ENCODE results near the gene CLIC6. TPM values are rescaled to one million over a fixed set of nuclear protein-coding genes. Genes with fewer than 3 reads are reported as not detected.

Gene CLIC6
- total RNA-seq, 4 donors from 2014 or later, result 0.37 to 6.2 (median 1.6) TPM

GRCh38 chr21:34630536-34631143, 38.2 kb upstream of the CLIC6 start:
- no peak for ATAC-seq (ENCODE audit: low FRiP score)
- no peak for TF ChIP-seq CTCF (IDR thresholded peaks at IDR 0.05)
- DNase-seq (ENCODE audit: low spot score), result no peak

GRCh38 chr21:34632498-34632897, 36.3 kb upstream of the CLIC6 start:
- no peak for DNase-seq (ENCODE audit: low spot score)
- no peak for ATAC-seq (ENCODE audit: low FRiP score)
- no peak for TF ChIP-seq CTCF (IDR thresholded peaks at IDR 0.05)

GRCh38 chr21:34635307-34635706, 33.5 kb upstream of the CLIC6 start:
- DNase-seq (ENCODE audit: low spot score), result no peak
- ATAC-seq (ENCODE audit: low FRiP score), result no peak
- no peak for TF ChIP-seq CTCF (IDR thresholded peaks at IDR 0.05)

GRCh38 chr21:34636961-34637360, 31.8 kb upstream of the CLIC6 start:
- no peak for TF ChIP-seq CTCF (IDR thresholded peaks at IDR 0.05)
- DNase-seq (ENCODE audit: low spot score), result no peak
- no peak for ATAC-seq (ENCODE audit: low FRiP score)

GRCh38 chr21:34639250-34639649, 29.5 kb upstream of the CLIC6 start:
- ATAC-seq (ENCODE audit: low FRiP score) (no peak), DNase-seq (ENCODE audit: low spot score) (no peak)
- TF ChIP-seq CTCF (IDR thresholded peaks at IDR 0.05), result no peak

GRCh38 chr21:34639882-34640788, 28.7 kb upstream of the CLIC6 start:
- TF ChIP-seq CTCF (IDR thresholded peaks at IDR 0.05), result no peak
- DNase-seq (ENCODE audit: low spot score) (no peak), ATAC-seq (ENCODE audit: low FRiP score) (no peak)

Data from omental fat pad (tissue), 4 donors.